ENCODE data around the gene IGFBP6. TPM values are rescaled to one million over a fixed set of nuclear protein-coding genes. Genes with fewer than 3 reads are reported as not detected.
A peak's percentile ranks its signal among the peaks of the same experiment; 100 is the strongest.

Gene IGFBP6
- total RNA-seq, 1 donor, result 577 TPM

DNA sequence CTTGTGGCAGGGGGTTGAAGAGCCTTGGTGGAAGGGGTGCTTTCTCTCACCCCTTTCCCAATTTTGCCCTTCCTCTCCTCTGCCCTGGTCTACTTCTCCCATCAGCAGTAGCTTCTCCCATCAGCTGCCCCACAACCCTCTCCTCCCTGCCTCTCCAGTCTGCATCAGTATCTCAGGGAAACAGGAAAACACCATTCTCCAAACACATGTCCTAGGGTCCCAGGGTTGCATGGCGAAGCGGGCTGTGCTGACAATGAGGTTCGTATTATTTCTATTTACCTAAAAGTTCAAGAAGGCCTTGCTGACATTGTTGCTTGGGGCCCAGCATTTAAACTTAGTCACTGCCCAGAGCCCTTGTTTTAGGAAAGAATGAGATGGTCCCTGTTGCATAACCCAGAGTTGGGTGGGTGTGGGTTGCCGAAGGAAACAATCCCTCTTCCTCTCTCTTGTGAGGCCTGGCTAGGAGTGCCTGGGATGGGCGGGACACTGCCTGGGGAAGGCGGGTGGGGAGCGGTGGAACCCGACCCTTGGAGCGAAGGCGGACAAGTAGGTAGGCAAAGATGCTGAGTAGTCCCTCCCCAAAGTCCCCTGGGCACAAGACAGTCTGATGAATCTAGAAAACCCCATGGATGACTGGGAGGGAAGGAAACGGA is 1.3 kb upstream of the IGFBP6 start:
- Histone ChIP-seq H3K79me2 (ENCODE audit: insufficient read depth, low read length) (no peaks in the 10 kb centered on the region), H3K4me3 (ENCODE audit: insufficient read depth, low read length) (peak overlapping the region; percentile 79), H3K4me2 (ENCODE audit: insufficient read depth, low read length) (peak overlapping the region; percentile 77), H3K27ac (ENCODE audit: low read depth, low read length) (peak overlapping the region; percentile 92), H4K20me1 (ENCODE audit: insufficient read depth, low read length) (no peaks in the 10 kb centered on the region), H3K36me3 (ENCODE audit: insufficient read depth, low read length) (peaks cover 9% of the 10 kb centered on the region), H3K27me3 (ENCODE audit: insufficient read depth, low read length) (no peaks in the 10 kb centered on the region), H2AFZ (ENCODE audit: low read length) (peak overlapping the region; percentile 56), H3K9me3 (ENCODE audit: low read depth, low read length) (no peaks in the 10 kb centered on the region), H3K4me1 (ENCODE audit: insufficient read depth, low read length) (peaks cover 36% of the 10 kb centered on the region)
- DNase-seq (ENCODE audit: insufficient read length, low spot score, missing footprints), result peak; percentile 95
- TF ChIP-seq, protein P1, sequence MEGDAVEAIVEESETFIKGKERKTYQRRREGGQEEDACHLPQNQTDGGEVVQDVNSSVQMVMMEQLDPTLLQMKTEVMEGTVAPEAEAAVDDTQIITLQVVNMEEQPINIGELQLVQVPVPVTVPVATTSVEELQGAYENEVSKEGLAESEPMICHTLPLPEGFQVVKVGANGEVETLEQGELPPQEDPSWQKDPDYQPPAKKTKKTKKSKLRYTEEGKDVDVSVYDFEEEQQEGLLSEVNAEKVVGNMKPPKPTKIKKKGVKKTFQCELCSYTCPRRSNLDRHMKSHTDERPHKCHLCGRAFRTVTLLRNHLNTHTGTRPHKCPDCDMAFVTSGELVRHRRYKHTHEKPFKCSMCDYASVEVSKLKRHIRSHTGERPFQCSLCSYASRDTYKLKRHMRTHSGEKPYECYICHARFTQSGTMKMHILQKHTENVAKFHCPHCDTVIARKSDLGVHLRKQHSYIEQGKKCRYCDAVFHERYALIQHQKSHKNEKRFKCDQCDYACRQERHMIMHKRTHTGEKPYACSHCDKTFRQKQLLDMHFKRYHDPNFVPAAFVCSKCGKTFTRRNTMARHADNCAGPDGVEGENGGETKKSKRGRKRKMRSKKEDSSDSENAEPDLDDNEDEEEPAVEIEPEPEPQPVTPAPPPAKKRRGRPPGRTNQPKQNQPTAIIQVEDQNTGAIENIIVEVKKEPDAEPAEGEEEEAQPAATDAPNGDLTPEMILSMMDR (IDR thresholded peaks at IDR 0.05; ENCODE audit: extremely low read depth, low read depth, low read length), result no peak

DNA sequence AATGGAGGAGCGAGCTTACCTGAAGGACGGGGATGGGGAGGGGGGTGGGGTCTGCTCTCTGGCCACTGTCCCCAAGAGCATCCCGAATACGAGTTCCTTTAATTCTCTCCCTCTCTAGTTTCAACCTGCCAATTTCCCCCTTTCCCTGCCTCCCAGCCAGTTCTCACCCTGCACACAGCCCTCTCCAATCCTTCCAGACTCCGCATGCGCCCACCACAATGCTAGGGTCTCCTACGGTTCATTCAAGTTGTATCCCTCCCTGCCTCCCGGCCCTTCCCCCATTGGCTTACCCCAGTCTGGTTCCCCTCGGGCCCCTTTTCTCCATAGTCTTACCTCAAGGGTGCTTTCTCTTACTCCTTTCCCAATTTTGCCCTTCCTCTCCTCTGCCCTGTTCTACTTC is 708 bp upstream of the IGFBP6 start:
- Histone ChIP-seq H4K20me1 (ENCODE audit: insufficient read depth, low read length) (no peaks in the 10 kb centered on the region), H3K9me3 (ENCODE audit: low read depth, low read length) (no peaks in the 10 kb centered on the region), H3K27ac (ENCODE audit: low read depth, low read length) (peak overlapping the region; percentile 92), H3K4me3 (ENCODE audit: insufficient read depth, low read length) (peak overlapping the region; percentile 79), H3K27me3 (ENCODE audit: insufficient read depth, low read length) (no peaks in the 10 kb centered on the region), H3K79me2 (ENCODE audit: insufficient read depth, low read length) (no peaks in the 10 kb centered on the region), H3K4me2 (ENCODE audit: insufficient read depth, low read length) (peak overlapping the region; percentile 77), H3K36me3 (ENCODE audit: insufficient read depth, low read length) (peaks cover 10% of the 10 kb centered on the region), H3K4me1 (ENCODE audit: insufficient read depth, low read length) (peaks cover 36% of the 10 kb centered on the region), H2AFZ (ENCODE audit: low read length) (peak overlapping the region; percentile 76)
- TF ChIP-seq, protein P1 (IDR thresholded peaks at IDR 0.05; ENCODE audit: extremely low read depth, low read depth, low read length), result no peak
- DNase-seq (ENCODE audit: insufficient read length, low spot score, missing footprints), result peak; percentile 69

DNA sequence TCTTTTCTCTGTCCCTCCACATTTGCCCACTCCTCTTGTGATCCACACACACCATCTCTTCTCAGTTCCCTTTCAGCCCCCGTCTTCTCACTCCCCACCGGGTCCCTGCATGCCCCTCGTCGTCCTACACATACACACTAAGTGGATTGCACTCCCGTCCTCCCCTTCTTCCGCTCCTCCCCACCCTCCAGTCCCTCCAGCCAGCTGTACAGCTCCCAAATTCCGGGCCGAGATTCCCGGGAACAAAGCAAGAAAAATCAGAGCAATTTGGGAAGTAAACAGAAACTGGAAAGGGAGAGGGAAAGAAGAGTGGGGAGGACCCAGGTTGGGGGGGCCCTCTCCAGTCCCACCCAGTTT is 282 bp upstream of the IGFBP6 start:
- no peaks in the 10 kb centered on the region for H4K20me1 ChIP-seq (ENCODE audit: insufficient read depth, low read length)
- peak overlapping the region; percentile 77 for H3K4me2 ChIP-seq (ENCODE audit: insufficient read depth, low read length)
- TF ChIP-seq, protein P1 (IDR thresholded peaks at IDR 0.05; ENCODE audit: extremely low read depth, low read depth, low read length), result no peak
- peaks cover 36% of the 10 kb centered on the region for H3K4me1 ChIP-seq (ENCODE audit: insufficient read depth, low read length)
- H3K4me3 ChIP-seq (ENCODE audit: insufficient read depth, low read length), result peak overlapping the region; percentile 79
- no peak for DNase-seq (ENCODE audit: insufficient read length, low spot score, missing footprints)
- H3K27ac ChIP-seq (ENCODE audit: low read depth, low read length), result peak overlapping the region; percentile 92
- H2AFZ ChIP-seq (ENCODE audit: low read length), result peak overlapping the region; percentile 76
- H3K27me3 ChIP-seq (ENCODE audit: insufficient read depth, low read length), result no peaks in the 10 kb centered on the region
- no peaks in the 10 kb centered on the region for H3K9me3 ChIP-seq (ENCODE audit: low read depth, low read length)
- peaks cover 13% of the 10 kb centered on the region for H3K36me3 ChIP-seq (ENCODE audit: insufficient read depth, low read length)
- no peaks in the 10 kb centered on the region for H3K79me2 ChIP-seq (ENCODE audit: insufficient read depth, low read length)

DNA sequence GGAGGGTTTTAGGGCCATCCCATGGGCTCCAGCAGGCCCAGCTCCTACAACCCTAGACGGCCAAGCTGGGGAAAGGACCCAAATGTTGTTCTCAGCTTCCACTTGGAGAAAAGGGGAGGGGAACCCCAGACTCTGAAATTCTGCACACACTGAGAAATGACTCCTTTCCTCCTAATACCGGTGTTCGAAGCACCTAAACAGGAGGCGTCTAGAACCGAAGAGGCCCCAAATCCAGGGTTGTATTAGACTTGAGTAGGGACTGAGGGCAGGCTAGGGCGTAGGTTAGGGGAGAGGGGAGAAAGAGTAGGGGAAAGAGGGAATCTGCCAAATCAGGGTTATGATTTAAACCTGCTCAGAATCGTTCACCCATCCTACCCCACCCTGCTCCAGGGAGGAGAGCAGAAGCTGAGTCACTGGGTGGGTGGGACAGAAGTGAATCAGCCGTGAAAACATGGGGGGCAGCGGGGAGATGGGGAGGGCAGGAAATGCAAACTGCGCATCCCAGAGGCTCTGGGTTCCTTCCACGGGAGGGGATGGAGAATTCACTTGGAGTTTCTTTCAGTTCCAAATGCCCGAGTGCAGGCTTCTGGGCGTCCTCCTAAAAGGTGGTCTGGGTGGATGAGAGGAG is 1.0 kb downstream of the IGFBP6 start:
- peak overlapping the region; percentile 79 for H3K4me3 ChIP-seq (ENCODE audit: insufficient read depth, low read length)
- H3K9me3 ChIP-seq (ENCODE audit: low read depth, low read length), result no peaks in the 10 kb centered on the region
- no peaks in the 10 kb centered on the region for H4K20me1 ChIP-seq (ENCODE audit: insufficient read depth, low read length)
- peak; percentile 90 for DNase-seq (ENCODE audit: insufficient read length, low spot score, missing footprints)
- H3K27me3 ChIP-seq (ENCODE audit: insufficient read depth, low read length), result no peaks in the 10 kb centered on the region
- TF ChIP-seq, protein P1 (IDR thresholded peaks at IDR 0.05; ENCODE audit: extremely low read depth, low read depth, low read length), result no peak
- H3K27ac ChIP-seq (ENCODE audit: low read depth, low read length), result peak overlapping the region; percentile 92
- peak overlapping the region; percentile 77 for H3K4me2 ChIP-seq (ENCODE audit: insufficient read depth, low read length)
- H2AFZ ChIP-seq (ENCODE audit: low read length), result peak overlapping the region; percentile 80
- peaks cover 14% of the 10 kb centered on the region for H3K36me3 ChIP-seq (ENCODE audit: insufficient read depth, low read length)
- no peaks in the 10 kb centered on the region for H3K79me2 ChIP-seq (ENCODE audit: insufficient read depth, low read length)
- peaks cover 36% of the 10 kb centered on the region for H3K4me1 ChIP-seq (ENCODE audit: insufficient read depth, low read length)
